Astrocyte of the cerebellum (primary cell): Measurements from ENCODE around the gene ARPC1A.
A peak's percentile ranks its signal among the peaks of the same experiment; 100 is the strongest.
"Not testable (repeated sequence)": the region's sequence is repeated elsewhere in the genome, so short reads cannot be mapped to it uniquely, and the experiment has no call there.

Experiments used
- DNase-seq: peaks from one replicate; pipeline ENCODE4 v3.0.0-alpha.2; 2011; ENCODE audit warnings: low read depth
- H3K4me3 ChIP-seq: 2 replicates; pipeline ENCODE4 v1.5.1; 2011; ENCODE audit warnings: mild to moderate bottlenecking, low read depth, low read length, moderate library complexity
- in situ Hi-C: cut with HindIII; loops from 2 replicates; pipeline ENCODE4 v1.10.0; 2017; ENCODE audit warnings: low sequenced_read_pairs
- TF ChIP-seq, protein P1 (sequence below): IDR thresholded peaks from 2 replicates; pipeline ENCODE4 v1.5.1; 2012; ENCODE audit warnings: low read length, low read depth, moderate library complexity, mild to moderate bottlenecking; ENCODE audit errors: missing control alignments

Gene ARPC1A

DNA sequence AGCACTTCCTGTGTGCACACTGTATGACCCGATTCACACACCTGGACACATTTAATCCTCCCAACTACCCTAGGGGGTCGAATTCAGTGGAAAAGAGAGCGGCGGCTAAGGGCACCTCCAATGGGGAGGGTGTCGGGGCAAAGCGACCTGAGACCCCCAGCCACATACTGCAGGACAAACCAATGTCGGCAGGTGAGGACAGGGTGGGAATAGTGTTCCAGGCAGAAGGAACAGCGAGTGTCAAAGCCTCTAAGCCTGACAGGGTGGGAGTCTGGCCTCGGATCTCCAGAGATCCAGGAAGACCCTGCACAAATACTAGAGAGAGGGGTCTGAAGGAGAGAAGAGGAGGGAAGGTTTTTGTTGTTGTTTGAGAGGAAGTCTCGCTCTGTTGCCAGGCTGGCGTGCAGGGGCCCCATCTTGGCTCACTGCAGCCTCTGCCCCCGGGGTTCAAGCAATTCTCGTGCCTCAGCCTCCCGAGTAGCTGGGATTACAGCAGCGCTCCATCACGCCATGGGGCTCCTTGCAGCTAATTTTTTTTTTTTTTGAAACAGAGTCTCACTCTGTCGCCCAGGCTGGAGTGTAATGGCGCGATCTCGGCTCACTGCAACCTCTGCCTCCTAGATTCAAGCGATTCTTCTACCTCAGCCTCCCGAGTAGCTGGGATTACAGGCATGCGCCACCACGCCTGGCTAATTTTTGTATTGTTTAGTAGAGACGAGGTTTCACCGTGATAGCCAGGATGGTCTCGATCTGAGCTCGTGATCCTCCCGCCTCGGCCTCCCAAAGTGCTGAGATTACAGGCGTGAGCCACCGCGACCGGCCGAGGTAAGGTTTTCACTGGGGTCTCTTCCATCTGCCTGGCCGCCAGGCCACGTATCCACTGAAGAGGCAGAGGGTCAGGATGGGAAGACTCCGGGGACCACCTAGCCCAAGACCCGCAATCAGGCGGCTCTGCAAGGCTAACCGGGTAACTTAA, 47.7 kb downstream of the ARPC1A start:
- in situ Hi-C loops, result no loop called here
- TF ChIP-seq, protein P1, sequence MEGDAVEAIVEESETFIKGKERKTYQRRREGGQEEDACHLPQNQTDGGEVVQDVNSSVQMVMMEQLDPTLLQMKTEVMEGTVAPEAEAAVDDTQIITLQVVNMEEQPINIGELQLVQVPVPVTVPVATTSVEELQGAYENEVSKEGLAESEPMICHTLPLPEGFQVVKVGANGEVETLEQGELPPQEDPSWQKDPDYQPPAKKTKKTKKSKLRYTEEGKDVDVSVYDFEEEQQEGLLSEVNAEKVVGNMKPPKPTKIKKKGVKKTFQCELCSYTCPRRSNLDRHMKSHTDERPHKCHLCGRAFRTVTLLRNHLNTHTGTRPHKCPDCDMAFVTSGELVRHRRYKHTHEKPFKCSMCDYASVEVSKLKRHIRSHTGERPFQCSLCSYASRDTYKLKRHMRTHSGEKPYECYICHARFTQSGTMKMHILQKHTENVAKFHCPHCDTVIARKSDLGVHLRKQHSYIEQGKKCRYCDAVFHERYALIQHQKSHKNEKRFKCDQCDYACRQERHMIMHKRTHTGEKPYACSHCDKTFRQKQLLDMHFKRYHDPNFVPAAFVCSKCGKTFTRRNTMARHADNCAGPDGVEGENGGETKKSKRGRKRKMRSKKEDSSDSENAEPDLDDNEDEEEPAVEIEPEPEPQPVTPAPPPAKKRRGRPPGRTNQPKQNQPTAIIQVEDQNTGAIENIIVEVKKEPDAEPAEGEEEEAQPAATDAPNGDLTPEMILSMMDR, result no peak
- H3K4me3 ChIP-seq, result peak overlapping the region; percentile 66

DNA sequence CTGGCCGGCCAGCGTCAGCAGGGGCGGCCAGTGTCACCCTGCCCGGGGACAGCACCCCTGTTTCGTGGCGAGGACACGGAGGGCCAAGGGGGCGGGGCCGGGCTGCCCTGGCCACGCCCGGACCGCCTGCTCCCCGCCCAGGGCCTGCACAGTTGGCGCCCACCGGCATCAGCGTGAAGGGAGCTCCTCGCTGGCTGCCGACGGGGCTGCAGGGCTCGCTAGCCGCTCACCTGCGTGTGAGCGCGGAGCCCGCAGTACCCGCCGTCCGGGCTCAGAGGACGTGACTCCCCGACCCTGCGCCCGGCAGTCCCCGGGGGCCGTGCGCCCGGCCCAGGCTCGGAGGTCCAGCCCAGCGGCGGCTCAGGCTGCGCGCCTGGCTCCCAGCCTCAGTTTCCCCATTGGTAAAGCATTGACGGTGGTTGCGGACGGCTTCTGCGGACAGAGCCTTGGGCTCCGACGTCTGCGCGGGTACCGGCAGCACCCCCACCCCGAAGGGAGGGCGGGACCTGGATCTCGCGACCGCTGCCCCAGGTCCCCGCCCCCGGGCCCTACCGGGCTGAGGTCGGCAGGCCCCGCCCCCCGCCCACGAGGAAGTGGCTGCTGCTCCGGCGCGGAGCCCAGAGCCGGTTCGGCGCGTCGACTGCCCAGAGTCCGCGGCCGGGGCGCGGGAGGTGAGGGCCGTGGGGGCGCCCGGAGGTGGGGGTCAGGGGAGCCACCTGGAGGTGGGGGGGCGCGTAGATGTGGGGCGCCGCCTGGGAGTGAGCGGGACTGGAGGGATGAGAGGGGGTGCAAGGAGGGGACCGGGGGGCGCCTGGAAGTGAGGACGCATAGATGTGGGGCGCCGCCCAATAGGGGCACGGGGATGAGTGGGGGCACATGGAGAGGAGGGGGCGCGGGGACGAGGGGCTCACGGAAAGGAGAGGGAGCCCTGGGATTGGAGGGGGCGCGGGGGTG, 48.7 kb downstream of the ARPC1A start, which contains the start of gene ARPC1B:
TSS of gene ARPC1B (plus strand) at position 620 of the 954 bp plus-strand sequence. CDS start 10,985 bp downstream, outside the sequence.
- TF ChIP-seq, protein P1, result no peak
- peak within 1 kb of the TSS; percentile 66 for H3K4me3 ChIP-seq
- no peak for DNase-seq
- in situ Hi-C loops, result no loop called here

More for the DNA sequence above, 47.7 kb downstream of the ARPC1A start:
- DNase-seq, result no peak

DNA sequence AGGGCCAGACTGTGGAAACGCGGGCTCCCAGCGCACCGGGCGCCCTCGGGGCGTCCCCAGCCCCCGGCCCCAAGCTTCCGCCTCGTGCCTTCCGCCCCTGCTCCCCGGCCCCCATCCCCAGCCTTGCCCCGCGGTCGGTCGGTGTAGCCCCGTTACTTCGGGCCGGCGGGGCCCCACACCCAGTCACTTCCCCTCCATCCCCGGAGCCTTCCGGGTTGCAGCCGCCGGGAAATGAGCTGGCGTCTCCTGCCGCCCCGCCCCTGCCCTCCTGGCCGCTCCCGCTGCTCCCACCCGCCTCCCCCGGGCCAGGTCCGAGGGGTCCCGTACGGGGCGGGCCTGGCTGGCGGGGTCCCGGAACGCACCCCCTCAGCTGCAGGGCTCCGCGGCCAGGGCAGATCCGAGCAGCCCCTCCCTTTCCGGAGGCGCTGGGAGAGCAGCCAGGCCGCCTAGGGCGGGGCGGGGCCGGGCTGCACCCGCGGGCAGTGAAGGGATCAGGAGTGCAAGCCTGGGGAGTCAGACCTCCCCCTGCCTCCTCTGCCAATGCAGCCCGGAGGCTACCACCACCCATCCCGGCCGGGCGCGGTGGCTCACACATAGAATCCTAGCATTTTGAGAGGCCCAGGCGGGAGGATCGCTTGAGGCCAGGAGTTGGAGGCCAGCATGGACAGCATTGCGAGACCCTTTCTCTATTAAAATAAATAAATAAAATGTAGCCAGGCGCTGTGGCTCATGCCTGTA, 49.5 kb downstream of the ARPC1A start:
- no peak for DNase-seq
- TF ChIP-seq, protein P1, result no peak
- H3K4me3 ChIP-seq, result peak overlapping the region; percentile 66
- in situ Hi-C loops, result no loop called here

- TF ChIP-seq, protein P1, result no peak
- peak; percentile 48 for DNase-seq
- H3K4me3 ChIP-seq, result no peak overlapping the region
- in situ Hi-C loops, result no loop called here
Observed at GRCh38 chr7:99379043-99379577, 53.4 kb downstream of the ARPC1A start.

- H3K4me3 ChIP-seq, in situ Hi-C loops, DNase-seq: not testable (repeated sequence)
Observed at GRCh38 chr7:99379693-99380031, 54.0 kb downstream of the ARPC1A start.

- DNase-seq, result no peak
Observed at GRCh38 chr7:99380032-99380822, 54.5 kb downstream of the ARPC1A start.

More at GRCh38 chr7:99380032-99380822, 54.5 kb downstream of the ARPC1A start:
- TF ChIP-seq, protein P1, result no peak
- no peak overlapping the region for H3K4me3 ChIP-seq
- in situ Hi-C loops, result no loop called here
